Measurements from ENCODE around the gene MTIF3.

DNA sequence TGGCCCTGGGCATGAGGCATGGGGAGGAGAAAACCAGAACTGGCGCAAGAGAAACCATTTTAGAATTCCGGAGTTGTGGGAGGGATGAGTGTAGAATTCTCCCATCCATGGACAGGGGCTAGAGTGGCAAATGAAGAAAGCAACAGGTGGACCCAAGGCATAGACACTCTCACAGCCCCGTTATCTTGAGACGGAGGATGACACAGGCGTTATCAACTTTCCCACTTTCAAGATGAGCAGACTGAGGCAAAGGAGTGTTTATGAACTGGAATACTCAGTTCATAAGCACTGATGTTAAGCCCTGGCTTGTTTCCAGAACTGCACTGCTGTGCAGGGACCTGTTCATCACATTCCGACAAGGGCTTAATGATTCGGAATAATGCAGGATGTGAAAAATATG is 27.0 kb downstream of the MTIF3 start:
- TF ChIP-seq POLR2AphosphoS5 (IDR thresholded peaks at IDR 0.05; ENCODE audit: borderline replicate concordance, low read depth, low read length) (no peak), EZH2 (IDR thresholded peaks at IDR 0.05) (no peak), FOXP2 (optimal IDR thresholded peaks at IDR 0.05; ENCODE audit: control extremely low read depth, extremely low read length, insufficient read depth) (no peak)

Data from SK-N-MC (cell line).